Measurements from ENCODE around the gene LDLR.
A peak's percentile ranks its signal among the peaks of the same experiment; 100 is the strongest.
"Not testable (repeated sequence)": the region's sequence is repeated elsewhere in the genome, so short reads cannot be mapped to it uniquely, and the experiment has no call there.

The LDLR gene

DNA sequence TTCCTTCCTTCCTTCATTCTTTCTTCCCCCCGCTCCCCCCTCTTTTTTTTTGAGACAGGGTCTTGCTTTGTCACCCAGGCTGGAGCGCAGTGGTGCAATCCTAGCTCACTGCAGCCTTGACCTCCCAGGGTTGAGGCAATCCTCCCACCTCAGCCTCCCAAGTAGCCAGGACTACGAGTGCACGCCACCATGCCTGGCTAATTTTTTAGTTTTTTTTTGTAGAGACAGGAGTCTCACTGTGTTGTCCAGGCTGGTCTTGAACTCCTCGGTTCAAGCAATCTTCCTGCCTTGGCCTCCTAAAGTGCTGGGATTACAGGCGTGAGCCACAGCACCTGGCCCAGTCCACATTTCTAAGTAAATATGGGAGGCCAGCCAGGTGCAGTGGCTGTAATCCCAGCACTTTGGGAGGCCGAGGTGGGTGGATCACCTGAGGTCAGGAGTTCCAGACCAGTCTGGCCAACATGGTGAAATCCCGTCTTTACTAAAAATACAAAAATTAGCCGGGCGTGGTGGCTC is 50.8 kb downstream of the LDLR start:
- not testable (repeated sequence) for H3K18ac ChIP-seq (ENCODE audit: low read length); H3K9me3 ChIP-seq (ENCODE audit: insufficient read depth, low read depth, low read length); H3K36me3 ChIP-seq (ENCODE audit: control insufficient read depth in 1 of 2, insufficient read depth in 2 of 2, low read length in 2 of 2); H4K91ac ChIP-seq (ENCODE audit: low read depth, low read length); H3K27ac ChIP-seq (ENCODE audit: low read depth, low read length); H2BK12ac ChIP-seq (ENCODE audit: low read length); H4K8ac ChIP-seq (ENCODE audit: low read depth, low read length); H3K4me3 ChIP-seq (ENCODE audit: low read depth, low read length); H2AK5ac ChIP-seq (ENCODE audit: low read length); H4K12ac ChIP-seq (ENCODE audit: low read depth, low read length); H3K4ac ChIP-seq (ENCODE audit: low read depth, low read length); H3K14ac ChIP-seq (ENCODE audit: low read length); H2BK120ac ChIP-seq (ENCODE audit: insufficient read depth, low read length, poor library complexity); H3K4me2 ChIP-seq (ENCODE audit: low read length); H3K79me2 ChIP-seq (ENCODE audit: control insufficient read depth, insufficient read depth, low read length, poor library complexity); H3K27me3 ChIP-seq (ENCODE audit: insufficient read depth, low read length); H2BK5ac ChIP-seq (ENCODE audit: low read depth, low read length, poor library complexity); H2AFZ ChIP-seq (ENCODE audit: insufficient read depth, low read length, poor library complexity); H3K9ac ChIP-seq (ENCODE audit: low read length); H3K23ac ChIP-seq (ENCODE audit: low read length)
- peak; percentile 41 to 45 for DNase-seq
- WGBS (ENCODE audit: extremely low coverage, insufficient coverage, insufficient read length): no CpG with 5 or more reads among the region's 10 CpGs
- peaks cover 35 to 37% of the 10 kb centered on the region in 2 experiments for H3K4me1 ChIP-seq (ENCODE audit: control insufficient read depth in 1 of 2, insufficient read depth in 2 of 2, low read length in 2 of 2)
- peaks cover 26% of the 10 kb centered on the region for H3K79me1 ChIP-seq (ENCODE audit: low read length)

DNA sequence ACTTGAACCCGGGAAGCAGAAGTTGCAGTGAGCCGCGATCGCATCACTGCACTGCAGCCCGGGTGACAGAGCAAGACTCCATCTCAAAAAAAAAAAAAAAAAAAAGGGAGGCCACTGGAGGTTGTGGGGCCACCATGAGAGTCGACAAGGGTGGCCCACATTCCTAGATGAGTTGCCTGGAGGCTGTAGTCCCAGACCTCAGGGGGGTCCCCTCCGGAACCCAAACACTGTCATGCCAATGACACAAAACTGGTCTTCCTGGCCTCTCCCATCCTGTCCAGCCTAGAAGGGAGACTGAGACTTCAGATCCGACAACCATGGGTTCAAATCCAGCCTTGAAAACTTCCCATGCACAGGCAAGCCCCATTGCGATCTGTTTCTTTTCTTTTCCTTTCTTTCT is 51.6 kb downstream of the LDLR start:
- WGBS (ENCODE audit: extremely low coverage, insufficient coverage, insufficient read length): no CpG with 5 or more reads among the region's 9 CpGs
- Histone ChIP-seq H3K79me2 (ENCODE audit: control insufficient read depth, insufficient read depth, low read length, poor library complexity) (peaks cover 2% of the 10 kb centered on the region), H4K91ac (ENCODE audit: low read depth, low read length) (no peak overlapping the region)

GRCh38 chr19:11141937-11142527 is 52.8 kb downstream of the LDLR start:
- Histone ChIP-seq H3K4me2 (ENCODE audit: low read length) (peak overlapping the region; percentile 40), H3K9me3 (ENCODE audit: insufficient read depth, low read depth, low read length) (no peaks in the 10 kb centered on the region), H3K9ac (ENCODE audit: low read length) (no peak overlapping the region), H2BK120ac (ENCODE audit: insufficient read depth, low read length, poor library complexity) (peak overlapping the region; percentile 34), H3K79me2 (ENCODE audit: control insufficient read depth, insufficient read depth, low read length, poor library complexity) (peaks cover 2% of the 10 kb centered on the region), H2BK12ac (ENCODE audit: low read length) (peak overlapping the region; percentile 39), H3K23ac (ENCODE audit: low read length) (no peak overlapping the region), H3K4me1 (ENCODE audit: control insufficient read depth in 1 of 2, insufficient read depth in 2 of 2, low read length in 2 of 2) (peaks cover 35 to 37% of the 10 kb centered on the region in 2 experiments), H3K14ac (ENCODE audit: low read length) (peak overlapping the region; percentile 1), H2BK5ac (ENCODE audit: low read depth, low read length, poor library complexity) (peak overlapping the region; percentile 12), H2AFZ (ENCODE audit: insufficient read depth, low read length, poor library complexity) (no peak overlapping the region), H3K27ac (ENCODE audit: low read depth, low read length) (peak overlapping the region; percentile 63), H4K12ac (ENCODE audit: low read depth, low read length) (no peak overlapping the region), H3K79me1 (ENCODE audit: low read length) (peaks cover 26% of the 10 kb centered on the region), H2AK5ac (ENCODE audit: low read length) (no peak overlapping the region), H3K4ac (ENCODE audit: low read depth, low read length) (no peak overlapping the region), H3K27me3 (ENCODE audit: insufficient read depth, low read length) (no peaks in the 10 kb centered on the region), H3K18ac (ENCODE audit: low read length) (peak overlapping the region; percentile 0), H3K36me3 (ENCODE audit: control insufficient read depth in 1 of 2, insufficient read depth in 2 of 2, low read length in 2 of 2) (peaks cover 6 to 14% of the 10 kb centered on the region in 2 experiments), H3K4me3 (ENCODE audit: low read depth, low read length) (no peak overlapping the region), H4K8ac (ENCODE audit: low read depth, low read length) (peak overlapping the region; percentile 34), H4K91ac (ENCODE audit: low read depth, low read length) (peak overlapping the region; percentile 37)
- WGBS (ENCODE audit: extremely low coverage, insufficient coverage, insufficient read length): no CpG with 5 or more reads among the region's 9 CpGs
- DNase-seq: no peak

More for the DNA sequence above, 51.6 kb downstream of the LDLR start:
- Histone ChIP-seq H3K9ac (ENCODE audit: low read length) (no peak overlapping the region), H3K9me3 (ENCODE audit: insufficient read depth, low read depth, low read length) (no peaks in the 10 kb centered on the region), H2BK120ac (ENCODE audit: insufficient read depth, low read length, poor library complexity) (no peak overlapping the region), H3K4me2 (ENCODE audit: low read length) (no peak overlapping the region), H3K4me3 (ENCODE audit: low read depth, low read length) (no peak overlapping the region), H3K27me3 (ENCODE audit: insufficient read depth, low read length) (no peaks in the 10 kb centered on the region), H3K14ac (ENCODE audit: low read length) (no peak overlapping the region), H3K36me3 (ENCODE audit: control insufficient read depth in 1 of 2, insufficient read depth in 2 of 2, low read length in 2 of 2) (peaks cover 2 to 10% of the 10 kb centered on the region in 2 experiments), H2BK5ac (ENCODE audit: low read depth, low read length, poor library complexity) (no peak overlapping the region), H3K27ac (ENCODE audit: low read depth, low read length) (no peak overlapping the region), H3K23ac (ENCODE audit: low read length) (no peak overlapping the region), H4K8ac (ENCODE audit: low read depth, low read length) (no peak overlapping the region), H3K4ac (ENCODE audit: low read depth, low read length) (no peak overlapping the region), H3K79me1 (ENCODE audit: low read length) (peaks cover 26% of the 10 kb centered on the region), H2AK5ac (ENCODE audit: low read length) (no peak overlapping the region), H4K12ac (ENCODE audit: low read depth, low read length) (no peak overlapping the region), H2AFZ (ENCODE audit: insufficient read depth, low read length, poor library complexity) (no peak overlapping the region), H3K4me1 (ENCODE audit: control insufficient read depth in 1 of 2, insufficient read depth in 2 of 2, low read length in 2 of 2) (peaks cover 35 to 37% of the 10 kb centered on the region in 2 experiments), H3K18ac (ENCODE audit: low read length) (no peak overlapping the region), H2BK12ac (ENCODE audit: low read length) (peak overlapping the region; percentile 56)
- no peak for DNase-seq

DNA sequence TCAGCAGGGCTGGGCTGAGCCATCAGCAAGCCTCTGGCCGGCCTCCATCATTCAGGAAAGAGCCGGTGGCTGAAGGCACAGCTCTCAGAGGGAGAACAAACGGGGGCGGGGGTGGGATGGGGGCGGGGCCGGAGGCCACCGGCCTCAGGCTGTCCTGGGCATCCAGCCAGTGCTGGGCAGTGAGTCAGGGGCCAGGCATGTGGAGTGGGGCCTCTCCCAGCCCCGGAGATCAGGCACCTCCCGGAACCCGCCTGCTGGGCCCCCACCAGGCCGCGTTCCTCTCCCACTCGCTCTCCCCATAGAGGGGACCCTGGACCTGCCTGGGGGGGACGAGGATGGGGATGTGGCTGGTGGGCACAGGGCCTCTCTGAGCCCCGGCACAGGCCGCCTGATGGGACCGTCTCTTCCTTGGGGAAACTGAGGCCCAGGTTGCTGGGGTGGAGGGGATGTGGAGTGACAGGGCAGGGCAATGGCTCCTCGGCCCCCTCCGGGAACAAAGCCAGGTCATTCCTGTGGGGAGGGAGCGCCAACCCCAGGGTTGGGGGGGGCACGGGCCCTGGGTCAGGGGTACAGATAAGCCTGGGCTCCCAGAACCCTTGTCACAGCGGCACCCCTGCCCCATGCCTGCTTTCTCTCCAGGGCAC is 53.4 kb downstream of the LDLR start:
- Histone ChIP-seq H3K23ac (ENCODE audit: low read length) (no peak overlapping the region), H3K9me3 (ENCODE audit: insufficient read depth, low read depth, low read length) (no peaks in the 10 kb centered on the region), H3K18ac (ENCODE audit: low read length) (peak overlapping the region; percentile 66), H3K4ac (ENCODE audit: low read depth, low read length) (peak overlapping the region; percentile 24), H4K91ac (ENCODE audit: low read depth, low read length) (peak overlapping the region; percentile 90), H4K8ac (ENCODE audit: low read depth, low read length) (peak overlapping the region; percentile 80), H2BK120ac (ENCODE audit: insufficient read depth, low read length, poor library complexity) (peak overlapping the region; percentile 88), H2AFZ (ENCODE audit: insufficient read depth, low read length, poor library complexity) (peak overlapping the region; percentile 51), H2BK12ac (ENCODE audit: low read length) (peak overlapping the region; percentile 75), H3K36me3 (ENCODE audit: control insufficient read depth in 1 of 2, insufficient read depth in 2 of 2, low read length in 2 of 2) (peaks cover 12 to 20% of the 10 kb centered on the region in 2 experiments), H3K4me2 (ENCODE audit: low read length) (peak overlapping the region; percentile 46), H3K79me1 (ENCODE audit: low read length) (peaks cover 26% of the 10 kb centered on the region), H3K79me2 (ENCODE audit: control insufficient read depth, insufficient read depth, low read length, poor library complexity) (peaks cover 2% of the 10 kb centered on the region), H3K27me3 (ENCODE audit: insufficient read depth, low read length) (no peaks in the 10 kb centered on the region), H3K4me3 (ENCODE audit: low read depth, low read length) (no peak overlapping the region), H3K14ac (ENCODE audit: low read length) (peak overlapping the region; percentile 52), H3K9ac (ENCODE audit: low read length) (peak overlapping the region; percentile 9), H2AK5ac (ENCODE audit: low read length) (peak overlapping the region; percentile 84), H4K12ac (ENCODE audit: low read depth, low read length) (peak overlapping the region; percentile 13), H3K4me1 (ENCODE audit: control insufficient read depth in 1 of 2, insufficient read depth in 2 of 2, low read length in 2 of 2) (peaks cover 35% of the 10 kb centered on the region in 2 experiments), H3K27ac (ENCODE audit: low read depth, low read length) (peak overlapping the region; percentile 91), H2BK5ac (ENCODE audit: low read depth, low read length, poor library complexity) (peak overlapping the region; percentile 78)
- no CpG with 5 or more reads among the region's 22 CpGs for WGBS (ENCODE audit: extremely low coverage, insufficient coverage, insufficient read length)
- peak; percentile 73 to 84 for DNase-seq

Measured in trophoblast cell (in vitro differentiated cells and primary cell).